ENCODE results near the gene RNU2-1.

The RNU2-1 gene

GRCh38 chr17:43224146-43224705 is 9.6 kb downstream of the RNU2-1 start:
- H3K4me3 ChIP-seq (ENCODE audit: low read depth, low read length) = no peak overlapping the region
- no peak for TF ChIP-seq CTCF (IDR thresholded peaks at IDR 0.05; ENCODE audit: borderline replicate concordance, insufficient read depth, low read depth, low read length)

- H3K4me3 ChIP-seq (ENCODE audit: low read depth, low read length) = no peak overlapping the region
- TF ChIP-seq CTCF (IDR thresholded peaks at IDR 0.05; ENCODE audit: borderline replicate concordance, insufficient read depth, low read depth, low read length) = no peak
Observed at GRCh38 chr17:43220511-43221125, 13.2 kb downstream of the RNU2-1 start.

- no peak for TF ChIP-seq CTCF (IDR thresholded peaks at IDR 0.05; ENCODE audit: borderline replicate concordance, insufficient read depth, low read depth, low read length)
Observed at GRCh38 chr17:43219746-43220380, 13.9 kb downstream of the RNU2-1 start.

GRCh38 chr17:43219001-43219400 is 14.8 kb downstream of the RNU2-1 start:
- TF ChIP-seq CTCF (IDR thresholded peaks at IDR 0.05; ENCODE audit: borderline replicate concordance, insufficient read depth, low read depth, low read length) = no peak
- no peak overlapping the region for H3K4me3 ChIP-seq (ENCODE audit: low read depth, low read length)

More at GRCh38 chr17:43219746-43220380, 13.9 kb downstream of the RNU2-1 start:
- H3K4me3 ChIP-seq (ENCODE audit: low read depth, low read length) = no peak overlapping the region

- H3K4me3 ChIP-seq (ENCODE audit: low read depth, low read length) = no peak overlapping the region
- TF ChIP-seq CTCF (IDR thresholded peaks at IDR 0.05; ENCODE audit: borderline replicate concordance, insufficient read depth, low read depth, low read length) = no peak
Observed at GRCh38 chr17:43217614-43218087, 16.1 kb downstream of the RNU2-1 start.

- no peak for TF ChIP-seq CTCF (IDR thresholded peaks at IDR 0.05; ENCODE audit: borderline replicate concordance, insufficient read depth, low read depth, low read length)
- no peak overlapping the region for H3K4me3 ChIP-seq (ENCODE audit: low read depth, low read length)
Observed at GRCh38 chr17:43216762-43217613, 16.8 kb downstream of the RNU2-1 start.

Data from GM12875 (cell line).